Left hindlimb (tissue), 1 donor: ENCODE measurements around the gene PDZD8.

ENCODE experiments used
- DNase-seq: peaks from one replicate; pipeline ENCODE4 v3.0.0-alpha.2; 2018

The PDZD8 gene, protein sequence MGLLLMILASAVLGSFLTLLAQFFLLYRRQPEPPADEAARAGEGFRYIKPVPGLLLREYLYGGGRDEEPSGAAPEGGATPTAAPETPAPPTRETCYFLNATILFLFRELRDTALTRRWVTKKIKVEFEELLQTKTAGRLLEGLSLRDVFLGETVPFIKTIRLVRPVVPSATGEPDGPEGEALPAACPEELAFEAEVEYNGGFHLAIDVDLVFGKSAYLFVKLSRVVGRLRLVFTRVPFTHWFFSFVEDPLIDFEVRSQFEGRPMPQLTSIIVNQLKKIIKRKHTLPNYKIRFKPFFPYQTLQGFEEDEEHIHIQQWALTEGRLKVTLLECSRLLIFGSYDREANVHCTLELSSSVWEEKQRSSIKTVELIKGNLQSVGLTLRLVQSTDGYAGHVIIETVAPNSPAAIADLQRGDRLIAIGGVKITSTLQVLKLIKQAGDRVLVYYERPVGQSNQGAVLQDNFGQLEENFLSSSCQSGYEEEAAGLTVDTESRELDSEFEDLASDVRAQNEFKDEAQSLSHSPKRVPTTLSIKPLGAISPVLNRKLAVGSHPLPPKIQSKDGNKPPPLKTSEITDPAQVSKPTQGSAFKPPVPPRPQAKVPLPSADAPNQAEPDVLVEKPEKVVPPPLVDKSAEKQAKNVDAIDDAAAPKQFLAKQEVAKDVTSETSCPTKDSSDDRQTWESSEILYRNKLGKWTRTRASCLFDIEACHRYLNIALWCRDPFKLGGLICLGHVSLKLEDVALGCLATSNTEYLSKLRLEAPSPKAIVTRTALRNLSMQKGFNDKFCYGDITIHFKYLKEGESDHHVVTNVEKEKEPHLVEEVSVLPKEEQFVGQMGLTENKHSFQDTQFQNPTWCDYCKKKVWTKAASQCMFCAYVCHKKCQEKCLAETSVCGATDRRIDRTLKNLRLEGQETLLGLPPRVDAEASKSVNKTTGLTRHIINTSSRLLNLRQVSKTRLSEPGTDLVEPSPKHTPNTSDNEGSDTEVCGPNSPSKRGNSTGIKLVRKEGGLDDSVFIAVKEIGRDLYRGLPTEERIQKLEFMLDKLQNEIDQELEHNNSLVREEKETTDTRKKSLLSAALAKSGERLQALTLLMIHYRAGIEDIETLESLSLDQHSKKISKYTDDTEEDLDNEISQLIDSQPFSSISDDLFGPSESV

GRCh38 chr10:117375360-117376178 is at the start of gene PDZD8:
Gene PDZD8, minus strand, starts transcription at chr10:117375440. Its CDS starts 213 bp downstream, at chr10:117375227.
- DNase-seq: peak; percentile 96

DNA sequence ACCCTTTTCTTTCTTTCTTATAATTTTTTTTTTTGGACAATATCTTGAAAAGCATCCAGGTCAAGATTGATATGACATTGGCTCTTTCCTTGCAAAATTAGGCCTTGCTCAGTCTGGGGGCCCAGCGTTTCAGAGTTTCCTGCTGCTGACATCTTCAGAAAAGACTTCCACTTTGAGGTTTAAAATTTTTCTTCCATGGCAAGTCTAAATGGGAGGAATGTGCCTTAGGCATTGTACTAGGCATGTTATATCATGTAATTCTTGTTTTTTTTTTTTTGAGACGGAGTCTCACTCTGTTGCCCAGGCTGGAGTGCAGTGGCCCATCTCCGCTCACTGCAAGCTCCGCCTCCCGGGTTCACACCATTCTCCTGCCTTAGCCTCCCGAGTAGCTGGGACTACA is 48.9 kb upstream of the PDZD8 start:
- DNase-seq: no peak

GRCh38 chr10:117421985-117422384 is 46.7 kb upstream of the PDZD8 start:
- no peak for DNase-seq

DNA sequence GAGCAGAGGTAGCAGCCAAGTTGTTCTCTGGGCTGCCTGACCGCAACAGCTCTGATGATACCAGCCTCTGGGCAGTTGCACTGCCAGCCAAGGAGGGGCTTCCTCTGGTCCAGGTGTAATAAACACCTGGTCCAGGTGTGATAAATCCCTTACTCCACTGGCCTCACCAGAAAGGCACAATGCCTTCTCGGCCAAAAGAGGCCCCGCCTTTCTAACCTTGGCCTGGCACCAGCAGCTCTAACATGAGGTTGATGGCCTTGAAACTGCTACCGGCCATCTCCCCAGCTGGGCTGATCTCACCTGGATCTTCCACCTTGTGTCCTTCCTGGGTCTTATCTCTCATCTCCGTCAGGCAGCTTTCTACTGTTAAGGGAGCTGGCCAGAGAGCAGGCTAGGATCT is 45.5 kb upstream of the PDZD8 start:
- no peak for DNase-seq

- no peak for DNase-seq
Measured at GRCh38 chr10:117419921-117420320, 44.7 kb upstream of the PDZD8 start.

DNA sequence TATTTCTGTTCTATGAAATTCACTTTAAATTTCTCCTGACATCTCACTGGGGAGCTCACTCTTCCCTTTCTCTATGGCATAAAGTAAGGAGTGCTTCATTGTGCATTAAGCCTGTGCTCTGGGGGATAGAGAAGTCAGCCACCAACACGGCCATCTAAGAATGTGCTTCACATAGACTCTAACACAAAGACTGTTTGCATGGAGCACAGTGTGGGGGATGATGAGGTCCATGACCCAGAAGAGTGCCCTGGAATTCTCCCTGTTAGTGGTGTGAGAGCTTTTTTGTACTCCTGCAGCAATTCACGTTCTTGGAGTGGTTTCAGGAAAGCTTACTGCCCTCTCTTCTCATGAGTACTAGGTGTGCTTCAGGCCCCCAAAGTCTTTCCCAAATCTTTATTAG is 43.9 kb upstream of the PDZD8 start:
- no peak for DNase-seq

GRCh38 chr10:117418121-117418520 is 42.9 kb upstream of the PDZD8 start:
- no peak for DNase-seq

DNA sequence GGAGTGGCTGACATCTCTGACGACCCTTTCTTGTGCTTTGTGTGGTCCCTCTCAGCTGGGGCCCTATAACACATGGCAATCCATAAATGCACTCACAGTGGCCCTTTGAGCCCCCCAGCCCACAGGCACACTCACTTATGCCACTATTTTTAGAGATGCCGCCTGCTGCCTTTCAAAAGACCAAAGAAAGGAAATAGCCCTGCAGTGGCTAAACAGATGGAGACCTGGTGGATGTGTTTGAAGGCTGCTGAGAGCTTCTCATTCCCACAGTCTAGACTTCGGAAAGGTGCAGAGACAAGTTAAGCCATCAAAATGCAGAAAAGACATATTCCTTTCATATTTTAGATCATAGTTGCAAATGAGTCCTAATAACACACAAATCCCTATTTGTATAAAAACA is 42.0 kb upstream of the PDZD8 start:
- no peak for DNase-seq

DNA sequence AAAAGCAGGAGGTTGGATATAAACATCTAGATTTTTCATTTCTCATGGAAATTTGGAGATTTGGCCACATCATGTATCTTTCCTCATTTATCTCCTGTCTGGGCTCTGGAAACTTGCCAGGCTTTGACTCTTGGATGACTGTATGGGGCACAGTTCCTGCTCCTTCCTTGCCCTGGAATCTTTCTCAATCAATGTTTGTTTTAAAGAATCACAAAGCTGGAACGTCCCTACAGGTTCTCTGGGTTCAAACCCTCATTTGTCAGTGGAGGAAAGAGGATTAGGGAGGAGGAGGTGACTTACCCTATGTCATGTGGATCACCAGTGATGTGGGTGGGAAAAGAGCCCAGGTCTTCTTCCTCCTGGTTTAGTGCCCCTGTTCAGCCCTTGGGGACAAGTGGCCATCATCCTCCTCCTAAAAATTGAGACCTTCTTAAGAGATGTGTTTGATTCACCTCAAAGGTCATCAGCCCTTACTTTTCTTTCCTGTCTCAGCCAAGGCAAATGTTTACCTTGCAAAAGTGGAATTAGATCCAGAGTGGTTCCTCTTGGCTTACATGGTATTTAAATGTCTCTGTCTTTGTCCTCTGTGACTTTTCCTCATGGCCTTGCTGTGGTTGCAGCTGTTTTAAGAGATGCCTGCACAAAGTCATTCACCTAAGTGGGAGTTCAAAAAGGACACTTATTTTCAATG is 38.8 kb upstream of the PDZD8 start:
- no peak for DNase-seq

DNA sequence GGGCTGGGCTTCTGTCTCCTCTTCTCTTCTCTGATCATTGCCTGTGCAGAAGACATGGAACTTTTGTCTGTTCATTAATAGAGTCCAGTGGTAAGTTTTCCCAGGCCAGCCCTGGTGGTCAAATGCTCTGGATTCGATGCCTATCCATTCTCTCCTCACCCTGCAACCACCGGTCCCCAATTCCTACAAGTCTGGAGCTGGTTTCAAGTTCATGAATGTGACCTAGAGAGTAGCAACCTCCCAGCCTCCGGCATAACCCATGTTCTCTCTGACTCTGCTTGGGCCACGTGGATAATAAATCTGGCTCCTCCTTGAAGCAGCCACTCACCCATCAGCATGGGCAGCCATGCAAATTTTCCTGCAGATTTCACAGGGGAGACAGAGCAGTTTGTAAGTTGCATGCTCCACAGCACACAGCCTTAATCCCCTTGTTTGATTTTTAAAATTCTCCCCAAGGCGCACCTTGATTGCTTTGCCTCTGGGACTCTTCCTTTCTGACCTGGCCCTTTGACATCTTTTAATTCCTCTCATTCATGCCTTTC is 37.3 kb upstream of the PDZD8 start:
- no peak for DNase-seq

DNA sequence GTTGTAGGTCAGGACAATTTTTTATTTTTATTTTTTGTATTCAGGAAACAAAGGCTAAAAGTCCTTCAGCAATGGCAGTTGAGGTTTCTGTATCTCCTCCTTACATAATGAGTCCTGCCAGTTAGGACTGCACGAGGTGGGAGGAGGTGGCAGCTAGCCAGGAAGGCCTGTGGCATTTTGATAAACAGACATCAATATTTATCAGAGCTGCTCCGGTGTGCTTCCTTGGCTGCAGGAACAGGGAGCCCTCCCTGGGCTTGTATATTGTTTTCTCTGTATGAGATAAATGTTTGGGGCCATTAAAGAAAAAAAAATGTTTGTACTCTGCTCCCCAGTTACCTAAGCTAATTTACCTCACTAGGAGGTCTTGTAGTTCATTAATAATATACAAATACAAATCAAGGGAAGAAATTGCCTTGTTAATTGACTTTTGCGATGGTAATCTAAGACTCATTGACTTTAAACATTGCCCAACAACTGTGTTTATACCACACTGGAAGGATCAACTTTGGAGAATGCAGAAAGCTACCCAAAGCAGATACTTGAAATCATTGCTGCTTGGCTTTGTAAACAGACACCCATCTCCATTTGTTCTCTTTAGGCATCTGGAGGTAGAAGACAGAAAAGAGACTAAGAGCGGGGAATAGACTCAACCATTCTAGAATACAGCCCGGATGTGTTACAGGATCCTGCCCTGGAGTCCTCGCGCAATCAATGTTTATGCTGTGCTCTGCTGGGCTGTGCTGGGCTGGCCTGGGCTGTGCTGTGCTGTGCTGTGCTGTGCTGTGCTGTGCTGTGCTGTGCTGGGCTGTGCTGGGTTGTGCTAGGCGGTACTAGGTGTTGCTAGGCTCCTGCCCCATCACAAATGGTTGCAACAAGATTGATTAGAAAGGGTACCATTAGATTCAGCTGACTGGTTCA is 36.5 kb upstream of the PDZD8 start:
- no peak for DNase-seq

- DNase-seq: no peak
Measured at GRCh38 chr10:117410557-117410956, 35.3 kb upstream of the PDZD8 start.

DNA sequence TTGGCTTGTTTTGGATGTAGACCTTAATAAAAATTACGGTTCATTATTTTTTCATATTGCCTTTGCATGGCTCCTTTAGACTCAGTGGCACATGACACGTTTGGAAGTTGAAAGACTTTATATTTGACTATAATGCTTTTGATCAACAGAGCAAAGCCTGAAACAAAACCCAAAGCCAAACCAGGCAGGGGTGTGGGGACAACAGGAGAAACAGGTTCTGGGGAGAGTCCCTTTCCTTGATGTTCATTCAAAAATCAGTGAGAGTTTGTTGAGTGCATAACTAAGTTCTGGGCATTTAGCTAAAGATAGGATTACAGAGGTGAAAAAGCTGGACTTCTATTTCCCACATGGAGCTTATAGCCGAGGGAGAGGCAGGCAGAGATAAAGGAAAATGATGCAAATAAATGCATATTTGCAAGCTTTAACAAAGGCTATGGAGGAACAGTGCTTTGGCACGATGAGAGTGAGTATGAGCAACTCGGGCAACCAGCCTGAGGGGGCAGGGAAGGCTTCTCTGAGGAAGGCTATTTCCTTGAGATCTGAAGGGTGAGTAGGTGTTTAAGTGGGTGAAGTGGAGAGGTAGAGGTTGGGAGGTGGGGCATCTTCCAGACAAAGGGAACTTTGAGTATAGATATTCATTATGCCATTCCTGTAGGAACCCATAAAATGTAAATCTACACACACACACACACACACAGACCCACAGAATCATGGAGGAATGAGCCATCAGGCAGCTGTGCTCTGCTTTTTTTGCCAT is 34.5 kb upstream of the PDZD8 start:
- no peak for DNase-seq

DNA sequence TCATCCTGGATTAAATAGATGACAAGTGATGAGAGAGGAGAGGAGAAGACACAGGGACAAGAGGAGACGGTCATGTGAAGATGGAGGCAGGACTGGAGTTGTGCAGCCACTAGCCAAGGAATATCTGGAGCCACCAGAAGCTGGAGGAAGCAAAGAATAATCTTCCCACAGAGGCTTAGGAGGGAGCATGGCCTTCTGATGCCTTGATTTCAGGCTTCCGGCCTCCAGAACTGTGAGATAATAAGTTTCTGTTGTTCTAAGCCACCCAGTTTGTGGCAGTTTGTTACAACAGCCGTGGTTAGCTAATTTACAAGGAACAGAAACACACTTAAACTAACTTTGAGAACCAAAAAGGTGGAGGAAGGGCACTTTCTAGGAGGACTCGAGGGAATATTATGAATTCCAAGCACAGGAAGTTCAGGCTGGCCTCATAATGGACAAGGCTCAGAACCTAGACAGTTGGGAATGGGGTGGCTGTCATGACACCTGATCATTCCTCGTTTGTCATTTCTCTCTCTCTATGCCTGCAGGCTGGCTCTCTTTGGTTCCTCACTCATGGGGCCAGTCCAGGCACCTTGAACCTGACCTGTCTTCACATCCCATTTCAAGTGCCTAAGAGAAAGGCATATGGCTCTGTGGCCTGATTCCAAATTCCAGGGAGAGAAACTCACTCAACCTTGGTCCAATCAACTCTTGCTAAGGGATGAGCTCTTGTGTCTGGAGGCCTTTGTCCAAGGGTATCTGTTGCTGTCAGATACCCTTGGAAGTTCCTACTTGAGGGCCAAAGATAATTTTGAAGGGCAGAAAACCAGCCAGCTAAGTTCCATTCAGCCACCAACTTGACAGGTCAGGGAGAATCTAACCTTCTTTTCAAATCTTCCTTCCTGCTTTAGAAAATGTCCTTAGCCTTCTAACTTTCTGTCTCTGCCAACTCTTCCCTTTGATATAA is 33.5 kb upstream of the PDZD8 start:
- no peak for DNase-seq

DNA sequence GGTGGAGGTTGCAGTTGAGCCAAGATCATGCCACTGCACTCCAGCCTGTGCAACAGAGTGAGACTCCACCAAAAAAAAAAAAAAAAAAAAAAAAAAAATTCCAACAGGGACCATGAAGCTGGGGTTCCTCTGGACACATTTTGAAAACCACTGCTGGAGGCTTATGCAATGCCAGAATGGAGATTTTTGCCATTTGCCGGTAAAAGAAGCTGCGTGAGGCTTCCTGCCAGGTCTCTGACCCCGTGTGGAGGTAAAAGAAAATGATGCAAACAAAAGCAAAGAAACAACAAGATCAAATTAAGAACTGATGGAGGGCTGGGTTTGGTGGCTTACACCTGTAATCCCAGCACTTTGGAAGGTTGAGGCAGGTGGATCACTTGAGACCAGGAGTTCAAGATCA is 30.5 kb upstream of the PDZD8 start:
- DNase-seq: no peak

GRCh38 chr10:117400329-117400728 is 25.1 kb upstream of the PDZD8 start:
- no peak for DNase-seq

DNA sequence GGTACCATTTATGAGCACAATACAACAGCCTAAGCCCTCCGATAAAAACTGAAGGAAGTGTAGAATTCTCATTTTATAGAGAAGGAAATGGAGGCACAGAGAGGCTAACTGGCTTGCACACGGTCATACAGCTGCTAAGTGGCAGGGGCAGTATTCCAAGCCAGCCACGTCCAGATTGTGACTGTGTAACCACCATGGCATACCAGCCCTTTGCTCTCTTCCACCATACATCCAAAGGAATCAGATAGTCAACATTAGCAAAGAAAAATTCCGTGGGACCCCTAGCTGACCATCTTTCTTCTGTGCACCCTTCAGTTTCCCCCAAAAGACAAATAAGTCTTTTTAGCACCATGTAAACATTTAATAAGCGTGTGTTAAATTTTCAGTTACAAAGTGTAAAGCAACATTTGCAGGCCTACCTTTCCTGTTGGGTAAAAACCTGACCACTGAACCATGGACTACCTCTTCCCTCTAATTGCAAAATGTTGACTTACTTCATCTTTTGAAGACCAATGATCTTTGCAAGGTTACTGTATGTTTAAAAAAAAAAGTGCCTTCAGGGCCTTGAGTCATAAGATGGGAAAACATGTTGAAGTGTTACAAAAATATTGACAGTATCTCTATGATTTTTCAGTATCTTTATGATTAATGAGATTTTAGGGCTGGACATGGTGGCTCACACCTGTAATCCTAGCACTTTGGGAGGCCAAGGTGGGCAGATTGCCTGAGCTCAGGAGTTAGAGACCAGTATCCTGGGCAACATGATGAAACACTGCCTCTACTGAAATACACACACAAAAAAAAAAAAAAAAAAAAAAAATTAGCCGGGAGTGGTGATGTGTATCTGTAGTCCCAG is 24.3 kb upstream of the PDZD8 start:
- DNase-seq: no peak

DNA sequence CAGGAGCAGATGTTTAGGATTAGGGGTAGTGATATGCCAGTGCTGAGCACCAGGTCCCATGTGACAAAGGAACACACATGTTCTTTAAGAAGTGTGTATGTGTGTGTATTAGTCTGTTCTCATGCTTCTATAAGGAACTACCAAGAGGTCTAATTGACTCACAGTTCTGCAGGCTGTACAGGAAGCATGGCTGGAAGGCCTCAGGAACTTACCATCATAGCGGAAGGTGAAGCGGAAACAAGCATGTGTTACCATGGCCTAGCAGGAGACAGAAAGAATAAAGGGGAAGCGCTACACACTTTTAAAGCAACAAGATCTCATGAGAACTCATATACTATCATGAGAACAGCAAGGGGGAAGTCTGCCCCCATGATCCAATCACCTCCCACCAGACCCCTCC is 22.8 kb upstream of the PDZD8 start:
- no peak for DNase-seq
